WTC11 (cell line): ENCODE data around the gene TGIF1. TPM values are rescaled to one million over a fixed set of nuclear protein-coding genes. Genes with fewer than 3 reads are reported as not detected.

ENCODE experiments used
- ATAC-seq: fragments of 200-7000 bp; cut with Tn5 transposase; 2 replicates; pipeline ENCODE4 v1.10.0; 2021; ENCODE audit warnings: mild to moderate bottlenecking, moderate library complexity
- CTCF ChIA-PET: fragments of 300-600 bp; sonication (Branson Sonifier 250); formaldehyde crosslinking; loops from one replicate; lab custom pipeline; 2021; ENCODE audit warnings: antibody characterized with exemption; lab: Charles Lee
- POLR2A ChIA-PET: fragments of 350-600 bp; sonication (Branson Sonifier 250); formaldehyde crosslinking; loops from one replicate; lab custom pipeline; 2021; ENCODE audit warnings: antibody characterized with exemption; lab: Charles Lee
- DNase-seq: peaks from one replicate; pipeline ENCODE4 v3.0.0; 2021; ENCODE audit warnings: low spot score
- H3K27ac Mint-ChIP-seq: 2 replicates; pipeline ENCODE4 v1.8.0; 2021; ENCODE audit warnings: mixed read lengths
- H3K27me3 Mint-ChIP-seq: 2 replicates; pipeline ENCODE4 v1.8.0; 2021; ENCODE audit warnings: low read depth, mild to moderate bottlenecking, moderate library complexity, mixed read lengths
- H3K36me3 Mint-ChIP-seq: 2 replicates; pipeline ENCODE4 v1.8.0; 2021; ENCODE audit warnings: mixed read lengths
- H3K4me1 Mint-ChIP-seq: 2 replicates; pipeline ENCODE4 v1.8.0; 2022; ENCODE audit warnings: mixed read lengths
- H3K4me3 Mint-ChIP-seq: 2 replicates; pipeline ENCODE4 v1.8.0; 2021; ENCODE audit warnings: mild to moderate bottlenecking, moderate library complexity, mixed read lengths
- H3K9me3 Mint-ChIP-seq: 2 replicates; pipeline ENCODE4 v1.8.0; 2021; ENCODE audit warnings: mixed read lengths
- FOXP1 ChIP-seq: sonication (generic); formaldehyde crosslinking; IDR thresholded peaks from 2 replicates; pipeline ENCODE4 v1.8.0; 2022; ENCODE audit warnings: missing genetic modification reagents, mild to moderate bottlenecking, moderate library complexity, borderline replicate concordance
- JAZF1 ChIP-seq: fragments of 250-450 bp; sonication (Bioruptor Pico); IDR thresholded peaks from 2 replicates; pipeline ENCODE4 v1.9.0; 2021; ENCODE audit warnings: moderate library complexity, mild to moderate bottlenecking, inconsistent platforms
- NR2C2 ChIP-seq: sonication (generic); formaldehyde crosslinking; IDR thresholded peaks from 2 replicates; pipeline ENCODE4 v1.8.0; 2022; ENCODE audit warnings: mild to moderate bottlenecking, missing genetic modification reagents
- PRRX2 ChIP-seq: fragments of 250-450 bp; sonication (Bioruptor Pico); IDR thresholded peaks from 2 replicates; pipeline ENCODE4 v1.8.0; 2021; ENCODE audit warnings: mild to moderate bottlenecking
- ZNF219 ChIP-seq: sonication (generic); formaldehyde crosslinking; IDR thresholded peaks from 2 replicates; pipeline ENCODE4 v1.8.0; 2023; ENCODE audit warnings: missing genetic modification reagents, mild to moderate bottlenecking, borderline replicate concordance
- total RNA-seq: library from RNA; stranded (reverse); gene quantifications from 3 replicates; pipeline ENCODE4 v1.2.3, GENCODE V29; 2021
- TF ChIP-seq, protein P1 (sequence below): sonication (generic); formaldehyde crosslinking; IDR thresholded peaks from 2 replicates; pipeline ENCODE4 v1.8.0; 2023; ENCODE audit warnings: missing genetic modification reagents, mild to moderate bottlenecking, borderline replicate concordance
- TF ChIP-seq, protein P2 (sequence below): sonication (generic); formaldehyde crosslinking; conservative IDR thresholded peaks from 2 replicates; pipeline ENCODE4 v1.8.1; 2022; ENCODE audit warnings: mild to moderate bottlenecking, missing genetic modification reagents
- TF ChIP-seq, protein P3 (sequence below): sonication (generic); formaldehyde crosslinking; IDR thresholded peaks from 2 replicates; pipeline ENCODE4 v1.8.0; 2022; ENCODE audit warnings: mild to moderate bottlenecking, missing genetic modification reagents
- TF ChIP-seq, protein P4 (sequence below): fragments of 200-600 bp; IDR thresholded peaks from 2 replicates; pipeline ENCODE4 v1.8.0; 2022; ENCODE audit warnings: antibody characterized with exemption
- TF ChIP-seq, protein P5 (sequence below): sonication (generic); formaldehyde crosslinking; IDR thresholded peaks from 2 replicates; pipeline ENCODE4 v1.8.0; 2023; ENCODE audit warnings: mild to moderate bottlenecking, missing genetic modification reagents

Gene TGIF1
- total RNA-seq, 1 experiment from 2014 or later = 206 TPM

DNA sequence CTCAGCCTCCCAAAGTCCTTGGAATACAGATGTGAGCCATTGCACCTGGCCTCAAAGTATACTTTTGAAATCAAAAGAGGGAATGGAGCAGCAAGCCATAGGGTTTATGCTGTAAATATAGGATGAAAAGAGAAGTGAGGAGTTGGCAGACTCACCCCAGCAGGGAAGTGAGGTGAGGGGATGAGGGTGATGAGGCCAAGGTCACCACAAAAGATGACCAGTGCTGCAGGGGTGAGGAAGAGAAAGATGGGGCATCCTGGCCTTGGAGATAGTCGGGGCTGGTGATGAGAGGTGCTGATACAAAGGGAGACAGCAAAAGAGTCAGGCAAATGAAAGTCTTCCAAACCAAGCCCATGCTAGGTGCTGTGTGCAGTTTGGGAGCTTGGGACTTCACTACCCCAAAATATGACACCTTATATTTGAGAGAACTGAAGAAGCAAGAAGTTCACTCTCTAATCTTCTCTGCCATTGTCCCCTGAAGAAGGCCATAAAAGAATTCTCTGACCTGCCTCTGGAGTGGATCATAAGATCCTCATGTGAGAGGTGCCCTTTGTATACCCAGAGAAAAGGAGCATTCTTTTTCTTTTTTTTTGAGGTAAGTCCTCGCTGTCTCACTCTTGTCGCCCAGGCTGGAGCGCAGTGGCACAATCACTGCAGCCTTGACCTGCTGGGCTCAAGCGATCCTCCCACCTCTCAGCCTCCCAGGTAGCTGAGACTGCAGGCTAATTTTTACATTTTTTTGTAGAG lies 31.0 kb downstream of the TGIF1 start (continued):
- TF ChIP-seq, protein P1, sequence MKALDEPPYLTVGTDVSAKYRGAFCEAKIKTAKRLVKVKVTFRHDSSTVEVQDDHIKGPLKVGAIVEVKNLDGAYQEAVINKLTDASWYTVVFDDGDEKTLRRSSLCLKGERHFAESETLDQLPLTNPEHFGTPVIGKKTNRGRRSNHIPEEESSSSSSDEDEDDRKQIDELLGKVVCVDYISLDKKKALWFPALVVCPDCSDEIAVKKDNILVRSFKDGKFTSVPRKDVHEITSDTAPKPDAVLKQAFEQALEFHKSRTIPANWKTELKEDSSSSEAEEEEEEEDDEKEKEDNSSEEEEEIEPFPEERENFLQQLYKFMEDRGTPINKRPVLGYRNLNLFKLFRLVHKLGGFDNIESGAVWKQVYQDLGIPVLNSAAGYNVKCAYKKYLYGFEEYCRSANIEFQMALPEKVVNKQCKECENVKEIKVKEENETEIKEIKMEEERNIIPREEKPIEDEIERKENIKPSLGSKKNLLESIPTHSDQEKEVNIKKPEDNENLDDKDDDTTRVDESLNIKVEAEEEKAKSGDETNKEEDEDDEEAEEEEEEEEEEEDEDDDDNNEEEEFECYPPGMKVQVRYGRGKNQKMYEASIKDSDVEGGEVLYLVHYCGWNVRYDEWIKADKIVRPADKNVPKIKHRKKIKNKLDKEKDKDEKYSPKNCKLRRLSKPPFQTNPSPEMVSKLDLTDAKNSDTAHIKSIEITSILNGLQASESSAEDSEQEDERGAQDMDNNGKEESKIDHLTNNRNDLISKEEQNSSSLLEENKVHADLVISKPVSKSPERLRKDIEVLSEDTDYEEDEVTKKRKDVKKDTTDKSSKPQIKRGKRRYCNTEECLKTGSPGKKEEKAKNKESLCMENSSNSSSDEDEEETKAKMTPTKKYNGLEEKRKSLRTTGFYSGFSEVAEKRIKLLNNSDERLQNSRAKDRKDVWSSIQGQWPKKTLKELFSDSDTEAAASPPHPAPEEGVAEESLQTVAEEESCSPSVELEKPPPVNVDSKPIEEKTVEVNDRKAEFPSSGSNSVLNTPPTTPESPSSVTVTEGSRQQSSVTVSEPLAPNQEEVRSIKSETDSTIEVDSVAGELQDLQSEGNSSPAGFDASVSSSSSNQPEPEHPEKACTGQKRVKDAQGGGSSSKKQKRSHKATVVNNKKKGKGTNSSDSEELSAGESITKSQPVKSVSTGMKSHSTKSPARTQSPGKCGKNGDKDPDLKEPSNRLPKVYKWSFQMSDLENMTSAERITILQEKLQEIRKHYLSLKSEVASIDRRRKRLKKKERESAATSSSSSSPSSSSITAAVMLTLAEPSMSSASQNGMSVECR = no peak
- TF ChIP-seq, all 79 proteins: peak for 0

DNA sequence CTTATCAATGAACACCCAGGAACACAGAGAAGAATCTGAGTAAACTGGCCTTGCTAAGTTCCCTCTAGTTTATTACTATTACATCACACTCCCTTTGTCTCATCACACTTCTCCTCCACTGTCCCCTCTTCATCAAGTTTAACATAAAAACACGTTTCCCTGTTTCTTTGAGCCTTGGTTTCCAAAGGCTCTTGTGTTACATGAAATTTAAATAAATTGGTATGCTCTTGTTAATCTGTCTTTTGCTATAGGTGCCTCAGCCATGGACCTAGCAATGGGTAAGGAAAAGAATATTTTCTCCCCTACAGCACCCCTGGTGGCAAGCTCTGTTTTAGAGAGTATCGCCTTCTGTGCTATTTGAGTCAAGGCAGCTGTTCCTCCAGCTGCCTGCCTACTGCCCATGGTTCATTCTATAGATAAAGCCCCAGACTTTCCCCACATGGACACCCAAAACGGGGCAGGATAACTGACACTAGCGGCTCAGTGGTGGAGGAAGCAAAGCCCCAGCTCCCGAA lies 31.8 kb downstream of the TGIF1 start:
- H3K27ac Mint-ChIP-seq = peak overlapping the region; percentile 71; the same call in 1 of the 2 replicates
- no peak for TF ChIP-seq ZNF219
- TF ChIP-seq, protein P2, sequence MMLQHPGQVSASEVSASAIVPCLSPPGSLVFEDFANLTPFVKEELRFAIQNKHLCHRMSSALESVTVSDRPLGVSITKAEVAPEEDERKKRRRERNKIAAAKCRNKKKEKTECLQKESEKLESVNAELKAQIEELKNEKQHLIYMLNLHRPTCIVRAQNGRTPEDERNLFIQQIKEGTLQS = no peak
- TF ChIP-seq, protein P3, sequence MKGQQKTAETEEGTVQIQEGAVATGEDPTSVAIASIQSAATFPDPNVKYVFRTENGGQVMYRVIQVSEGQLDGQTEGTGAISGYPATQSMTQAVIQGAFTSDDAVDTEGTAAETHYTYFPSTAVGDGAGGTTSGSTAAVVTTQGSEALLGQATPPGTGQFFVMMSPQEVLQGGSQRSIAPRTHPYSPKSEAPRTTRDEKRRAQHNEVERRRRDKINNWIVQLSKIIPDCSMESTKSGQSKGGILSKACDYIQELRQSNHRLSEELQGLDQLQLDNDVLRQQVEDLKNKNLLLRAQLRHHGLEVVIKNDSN (CRISPR knock-in tag) = no peak
- no peak for TF ChIP-seq NR2C2
- TF ChIP-seq, protein P4, sequence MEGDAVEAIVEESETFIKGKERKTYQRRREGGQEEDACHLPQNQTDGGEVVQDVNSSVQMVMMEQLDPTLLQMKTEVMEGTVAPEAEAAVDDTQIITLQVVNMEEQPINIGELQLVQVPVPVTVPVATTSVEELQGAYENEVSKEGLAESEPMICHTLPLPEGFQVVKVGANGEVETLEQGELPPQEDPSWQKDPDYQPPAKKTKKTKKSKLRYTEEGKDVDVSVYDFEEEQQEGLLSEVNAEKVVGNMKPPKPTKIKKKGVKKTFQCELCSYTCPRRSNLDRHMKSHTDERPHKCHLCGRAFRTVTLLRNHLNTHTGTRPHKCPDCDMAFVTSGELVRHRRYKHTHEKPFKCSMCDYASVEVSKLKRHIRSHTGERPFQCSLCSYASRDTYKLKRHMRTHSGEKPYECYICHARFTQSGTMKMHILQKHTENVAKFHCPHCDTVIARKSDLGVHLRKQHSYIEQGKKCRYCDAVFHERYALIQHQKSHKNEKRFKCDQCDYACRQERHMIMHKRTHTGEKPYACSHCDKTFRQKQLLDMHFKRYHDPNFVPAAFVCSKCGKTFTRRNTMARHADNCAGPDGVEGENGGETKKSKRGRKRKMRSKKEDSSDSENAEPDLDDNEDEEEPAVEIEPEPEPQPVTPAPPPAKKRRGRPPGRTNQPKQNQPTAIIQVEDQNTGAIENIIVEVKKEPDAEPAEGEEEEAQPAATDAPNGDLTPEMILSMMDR = peak; percentile 36; the same call in 1 of the 2 replicates
- peaks cover 4% of the 10 kb centered on the region for H3K9me3 Mint-ChIP-seq
- H3K27me3 Mint-ChIP-seq = no peaks in the 10 kb centered on the region
- no peak overlapping the region for H3K4me3 Mint-ChIP-seq
- peak; percentile 94 for ATAC-seq
- no peaks in the 10 kb centered on the region for H3K36me3 Mint-ChIP-seq
- H3K4me1 Mint-ChIP-seq = peaks cover 28% of the 10 kb centered on the region
- ChIA-PET CTCF (interaction anchor here (0.6 to 4.0 kb wide), 30 partner anchors 9 to 566 kb away, joined by 3 to 39 read pairs (median 4); no protein-coding TSS in a partner anchor), POLR2A (interaction anchor here (0.7 to 1.2 kb wide), 3 partner anchors 10 to 121 kb away, joined by 3 to 5 read pairs (median 3); no protein-coding TSS in a partner anchor)
- peak; percentile 52 for DNase-seq

DNA sequence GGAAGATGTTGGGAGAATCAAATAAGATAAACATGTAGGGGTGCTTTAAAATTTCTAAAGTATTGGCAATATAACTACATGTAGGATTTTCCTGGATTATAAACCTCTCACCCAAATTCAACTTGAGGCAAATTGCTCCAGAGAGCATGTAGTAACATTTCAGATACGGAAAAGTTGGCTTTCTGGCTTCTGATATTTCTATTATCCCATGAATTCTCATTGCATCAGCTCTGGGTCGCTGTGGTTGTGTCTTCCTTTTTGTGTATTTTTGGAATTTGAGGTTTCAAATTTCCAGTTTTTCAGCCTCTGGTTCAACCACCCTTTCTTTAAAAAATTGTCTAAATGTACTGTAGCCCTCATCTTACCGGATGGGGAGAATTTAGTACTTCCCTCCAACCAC lies 32.3 kb downstream of the TGIF1 start:
- Mint-ChIP-seq H3K4me1 (peaks cover 28% of the 10 kb centered on the region), H3K36me3 (no peaks in the 10 kb centered on the region), H3K9me3 (peaks cover 4% of the 10 kb centered on the region), H3K27ac (no peak overlapping the region), H3K4me3 (no peak overlapping the region), H3K27me3 (no peaks in the 10 kb centered on the region)
- DNase-seq (no peak), ATAC-seq (no peak)
- CTCF ChIA-PET = interaction anchor here (0.6 to 4.0 kb wide), 27 partner anchors 9 to 566 kb away, joined by 3 to 39 read pairs (median 5); no protein-coding TSS in a partner anchor
- POLR2A ChIA-PET = interaction anchor here (1.0 to 1.2 kb wide), 2 partner anchors 9 to 121 kb away, joined by 3 read pairs; no protein-coding TSS in a partner anchor
- TF ChIP-seq, protein P5, sequence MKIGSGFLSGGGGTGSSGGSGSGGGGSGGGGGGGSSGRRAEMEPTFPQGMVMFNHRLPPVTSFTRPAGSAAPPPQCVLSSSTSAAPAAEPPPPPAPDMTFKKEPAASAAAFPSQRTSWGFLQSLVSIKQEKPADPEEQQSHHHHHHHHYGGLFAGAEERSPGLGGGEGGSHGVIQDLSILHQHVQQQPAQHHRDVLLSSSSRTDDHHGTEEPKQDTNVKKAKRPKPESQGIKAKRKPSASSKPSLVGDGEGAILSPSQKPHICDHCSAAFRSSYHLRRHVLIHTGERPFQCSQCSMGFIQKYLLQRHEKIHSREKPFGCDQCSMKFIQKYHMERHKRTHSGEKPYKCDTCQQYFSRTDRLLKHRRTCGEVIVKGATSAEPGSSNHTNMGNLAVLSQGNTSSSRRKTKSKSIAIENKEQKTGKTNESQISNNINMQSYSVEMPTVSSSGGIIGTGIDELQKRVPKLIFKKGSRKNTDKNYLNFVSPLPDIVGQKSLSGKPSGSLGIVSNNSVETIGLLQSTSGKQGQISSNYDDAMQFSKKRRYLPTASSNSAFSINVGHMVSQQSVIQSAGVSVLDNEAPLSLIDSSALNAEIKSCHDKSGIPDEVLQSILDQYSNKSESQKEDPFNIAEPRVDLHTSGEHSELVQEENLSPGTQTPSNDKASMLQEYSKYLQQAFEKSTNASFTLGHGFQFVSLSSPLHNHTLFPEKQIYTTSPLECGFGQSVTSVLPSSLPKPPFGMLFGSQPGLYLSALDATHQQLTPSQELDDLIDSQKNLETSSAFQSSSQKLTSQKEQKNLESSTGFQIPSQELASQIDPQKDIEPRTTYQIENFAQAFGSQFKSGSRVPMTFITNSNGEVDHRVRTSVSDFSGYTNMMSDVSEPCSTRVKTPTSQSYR (CRISPR knock-in tag) = no peak
- TF ChIP-seq JAZF1 (CRISPR knock-in tag) (no peak), NR2C2 (no peak), FOXP1 (no peak), PRRX2 (no peak)
